Left renal cortex interstitium (tissue), 4 donors: Measurements from ENCODE around the gene HNRNPL. TPM values are rescaled to one million over a fixed set of nuclear protein-coding genes. Genes with fewer than 3 reads are reported as not detected.
"Not testable (repeated sequence)": the region's sequence is repeated elsewhere in the genome, so short reads cannot be mapped to it uniquely, and the experiment has no call there.

ENCODE experiments used
- DNase-seq, 4 donors: peaks; one replicate each; pipeline ENCODE4 v3.0.0-alpha.2; 2013; ENCODE audit warnings: low read depth in 4 of 4, low spot score in 2 of 4, missing footprints in 1 of 4
- polyA plus RNA-seq, 4 donors: library from polyadenylated mRNA; unstranded; fragments of 120-200 nt; gene quantifications; one replicate each; pipeline ENCODE4 v1.2.1, GENCODE V29; 2013; ENCODE audit not compliant: insufficient read length in 4 of 4

The HNRNPL gene
- polyA plus RNA-seq, 4 donors, result 434 to 500 (median 466) TPM

DNA sequence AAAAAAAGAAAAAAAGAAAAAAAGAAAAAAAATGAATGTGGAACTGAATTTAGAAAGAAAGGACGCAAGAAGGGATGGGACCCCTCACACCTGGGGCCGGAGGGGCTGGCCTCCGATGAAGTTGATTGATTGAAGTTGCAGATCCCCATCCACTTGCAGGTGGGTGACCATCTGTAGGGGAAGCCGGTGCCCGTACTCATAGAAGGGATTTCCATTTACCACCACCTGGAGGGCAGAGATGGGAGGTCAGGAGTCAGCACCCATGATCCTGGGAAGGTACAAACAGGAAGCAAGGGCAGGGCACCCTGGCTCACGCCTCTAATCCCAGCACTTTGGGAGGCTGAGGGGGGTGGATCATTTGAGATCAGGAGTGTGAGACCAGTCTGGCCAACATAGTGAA is 43.4 kb downstream of the HNRNPL start:
- DNase-seq, result no peak

- DNase-seq, result no peak
Measured at GRCh38 chr19:38805180-38805579, 44.6 kb downstream of the HNRNPL start.

DNA sequence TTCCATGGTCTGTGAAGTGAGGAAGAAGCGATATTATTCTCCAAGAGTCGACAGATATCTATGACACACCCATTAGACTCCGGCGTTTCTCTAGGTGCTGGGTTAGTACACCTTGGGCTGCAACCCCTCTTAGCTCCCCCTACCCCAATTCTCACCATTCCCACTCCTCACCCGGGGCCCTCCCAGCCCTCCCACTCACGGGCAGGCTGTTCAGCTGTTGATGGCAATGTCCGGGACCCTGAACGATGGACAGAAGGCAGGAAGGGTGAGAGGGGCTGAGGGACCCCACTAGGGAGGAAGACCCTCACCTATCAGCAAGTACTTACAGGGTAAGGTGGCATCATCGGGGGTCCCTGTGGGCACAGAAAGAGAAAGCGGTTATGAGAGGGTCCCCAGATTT is 46.2 kb downstream of the HNRNPL start:
- DNase-seq, result no peak

- no peak for DNase-seq
Measured at GRCh38 chr19:38801359-38802095, 48.3 kb downstream of the HNRNPL start.

DNA sequence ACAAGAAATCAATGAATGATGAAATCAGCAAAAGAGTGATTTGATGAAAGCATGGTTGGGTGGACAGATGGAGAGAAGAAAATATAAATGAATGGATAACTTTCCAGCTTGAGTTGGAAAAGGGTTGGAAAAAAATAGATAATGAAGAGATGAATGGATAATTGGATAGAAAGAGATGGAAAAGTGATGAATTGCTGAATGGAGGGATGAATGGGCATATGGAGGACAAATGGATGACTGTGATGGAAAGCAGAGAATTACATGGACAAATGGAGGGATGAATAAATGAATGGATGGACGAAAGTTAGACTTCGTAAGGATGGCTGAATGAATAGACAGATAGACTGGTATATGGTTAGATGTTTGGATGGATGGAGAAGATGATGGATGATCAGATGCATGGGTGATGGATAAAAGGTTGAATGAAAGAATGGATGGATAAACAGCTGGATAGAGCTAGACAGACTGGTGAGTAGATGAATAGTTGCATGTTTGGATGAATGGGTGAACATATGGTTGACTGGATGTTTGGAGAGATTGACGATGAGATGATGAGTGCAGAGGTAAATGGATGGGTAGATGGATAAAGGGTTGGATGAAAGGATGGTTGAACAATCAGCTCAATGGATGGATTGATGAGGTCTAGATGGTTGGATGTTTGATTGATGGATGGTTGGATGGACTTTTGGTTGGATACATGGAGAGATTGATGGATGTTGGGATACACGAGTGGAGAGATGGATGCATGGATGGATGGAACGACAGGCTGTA is 49.0 kb downstream of the HNRNPL start:
- DNase-seq, result no peak

DNA sequence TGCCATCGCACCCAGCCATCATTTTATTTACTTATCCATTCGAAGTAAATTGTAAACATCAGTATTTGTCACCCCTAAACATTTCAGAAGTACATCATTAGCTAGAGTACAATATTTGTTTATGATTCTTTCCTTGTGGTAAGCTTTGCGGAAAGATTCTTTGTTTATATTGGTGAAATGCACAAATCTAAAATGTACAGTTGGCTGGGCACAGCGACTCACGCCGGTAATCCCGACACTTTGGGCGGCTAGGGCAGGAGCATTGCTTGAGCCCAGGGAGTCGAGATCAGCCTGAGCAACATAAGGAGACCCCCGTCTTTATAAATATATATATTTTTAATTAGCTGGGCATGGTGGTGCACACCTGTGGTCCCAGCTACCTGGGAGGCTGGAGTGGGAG is 50.7 kb downstream of the HNRNPL start:
- no peak for DNase-seq

DNA sequence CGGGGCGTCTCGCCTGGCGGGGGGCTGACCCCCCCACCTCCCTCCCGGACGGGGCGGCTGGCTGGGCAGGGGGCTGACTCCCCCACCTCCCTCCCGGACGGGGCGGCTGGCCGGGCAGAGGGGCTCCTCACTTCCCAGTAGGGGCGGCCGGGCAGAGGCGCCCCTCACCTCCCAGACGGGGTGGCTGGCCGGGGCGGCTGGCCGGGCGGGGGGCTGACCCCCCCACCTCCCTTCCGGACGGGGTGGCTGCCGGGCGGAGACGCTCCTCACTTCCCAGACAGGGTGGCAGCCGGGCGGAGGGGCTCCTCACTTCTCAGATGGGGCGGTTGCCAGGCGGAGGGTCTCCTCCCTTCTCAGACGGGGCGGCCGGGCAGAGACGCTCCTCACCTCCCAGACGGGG is 52.0 kb downstream of the HNRNPL start:
- DNase-seq, result not testable (repeated sequence)

DNA sequence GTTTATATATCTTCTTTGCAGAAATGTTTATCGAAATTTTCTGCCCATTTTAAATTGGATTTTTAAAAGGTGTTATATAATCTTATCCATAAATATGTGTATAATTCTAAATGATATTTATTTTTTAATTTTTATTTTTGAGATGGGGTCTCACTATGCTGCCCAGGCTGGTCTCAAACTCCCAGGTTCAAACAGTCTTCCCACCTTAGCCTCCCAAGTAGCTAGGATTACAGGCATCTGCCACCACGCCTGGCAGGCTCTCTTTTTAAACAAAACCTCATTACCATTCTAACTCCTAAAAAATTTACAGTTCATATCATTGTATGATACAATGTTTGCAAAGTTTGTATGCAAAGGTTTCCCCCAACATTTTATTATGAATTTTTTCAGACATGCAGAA is 53.6 kb downstream of the HNRNPL start:
- no peak for DNase-seq

DNA sequence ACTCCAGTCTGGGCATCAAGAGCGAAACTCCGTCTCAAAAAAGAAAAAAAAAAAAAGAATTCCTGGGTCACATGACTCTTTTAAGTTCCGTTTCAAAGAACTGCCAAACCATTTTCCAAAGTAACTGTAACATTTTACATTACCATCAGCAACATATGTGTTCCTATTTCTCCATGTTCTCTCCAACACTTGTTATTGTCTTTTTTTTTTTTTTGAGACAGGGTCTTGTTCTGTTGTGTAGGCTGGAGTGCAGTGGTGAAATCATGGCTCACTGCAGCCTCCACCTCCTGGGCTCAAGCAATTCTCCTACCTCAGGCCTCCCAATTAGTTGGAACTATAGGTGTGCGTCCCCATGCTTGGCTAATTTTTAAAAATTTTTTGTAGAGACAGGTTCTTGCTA is 54.2 kb downstream of the HNRNPL start:
- no peak for DNase-seq

- DNase-seq, result no peak
Measured at GRCh38 chr19:38793671-38794070, 56.1 kb downstream of the HNRNPL start.

GRCh38 chr19:38793177-38793576 is 56.6 kb downstream of the HNRNPL start:
- no peak for DNase-seq

DNA sequence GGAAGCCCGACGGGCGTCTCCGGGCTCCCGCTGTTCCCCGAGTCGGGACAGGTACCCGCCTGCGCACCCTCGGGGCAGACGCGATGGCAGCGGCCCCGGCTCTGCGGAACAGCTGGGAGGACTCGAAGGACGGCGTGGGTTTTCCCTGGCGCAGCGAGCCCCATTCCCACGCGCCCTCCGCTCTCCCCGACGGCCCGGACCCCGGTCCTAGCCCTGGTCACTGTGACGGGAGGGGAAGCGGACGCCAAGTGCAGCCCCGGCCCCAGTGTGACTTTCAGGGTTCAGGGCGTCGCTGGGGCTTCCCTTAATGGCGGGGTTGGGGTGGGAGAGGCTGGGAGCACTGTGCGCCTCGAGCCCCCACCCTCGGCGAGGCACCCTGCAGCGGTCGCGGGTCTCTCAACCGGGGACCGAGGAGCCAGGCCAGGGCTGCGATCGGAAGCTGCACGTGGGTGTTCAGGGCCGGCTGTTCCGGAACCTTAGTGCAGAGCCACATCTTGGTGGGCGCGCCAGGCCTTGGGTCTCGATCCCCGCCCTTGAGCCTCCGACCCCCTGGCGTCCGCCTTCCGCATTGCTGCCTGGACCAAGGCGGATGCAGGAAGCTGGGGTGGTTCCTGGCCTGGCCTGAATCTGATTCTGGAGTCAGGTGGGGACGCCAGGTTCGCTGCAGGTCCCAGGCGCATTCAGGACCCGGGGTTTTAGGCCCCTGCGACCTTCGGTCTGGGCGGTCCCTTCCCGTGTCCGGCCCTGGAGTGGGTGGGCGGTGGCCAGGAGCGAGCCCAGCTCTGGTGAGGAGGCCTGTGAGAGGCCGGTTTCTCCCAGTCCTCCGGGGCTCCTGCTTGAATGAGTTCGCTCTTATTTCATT is 57.3 kb downstream of the HNRNPL start:
- no peak for DNase-seq

DNA sequence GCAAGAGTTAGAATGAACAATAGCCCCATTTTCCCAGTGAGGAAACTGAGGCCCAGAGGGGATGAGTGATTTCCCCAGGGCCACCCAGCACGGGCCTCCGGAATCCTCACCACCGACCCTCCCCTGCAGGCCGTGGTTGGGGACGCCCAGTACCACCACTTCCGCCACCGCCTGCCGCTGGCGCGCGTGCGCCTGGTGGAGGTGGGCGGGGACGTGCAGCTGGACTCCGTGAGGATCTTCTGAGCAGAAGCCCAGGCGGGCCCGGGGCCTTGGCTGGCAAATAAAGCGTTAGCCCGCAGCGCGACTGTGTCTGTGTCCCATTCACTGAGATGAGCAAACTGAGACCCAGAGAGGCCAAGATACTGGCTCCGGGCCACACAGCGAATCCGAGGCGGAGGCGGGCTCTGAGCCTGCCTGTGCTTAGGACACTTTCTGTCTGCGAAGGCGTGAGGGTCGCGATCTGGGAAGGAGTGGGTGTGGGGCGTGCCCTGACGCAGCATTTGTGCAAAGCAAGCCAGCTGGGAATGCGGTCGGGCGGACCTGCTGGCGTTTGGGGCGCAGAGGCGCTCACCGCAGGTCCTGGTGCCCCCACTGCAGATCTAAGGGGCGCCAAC is 58.2 kb downstream of the HNRNPL start:
- not testable (repeated sequence) for DNase-seq

- DNase-seq, result not testable (repeated sequence)
Measured at GRCh38 chr19:38790507-38791403, 59.0 kb downstream of the HNRNPL start.

DNA sequence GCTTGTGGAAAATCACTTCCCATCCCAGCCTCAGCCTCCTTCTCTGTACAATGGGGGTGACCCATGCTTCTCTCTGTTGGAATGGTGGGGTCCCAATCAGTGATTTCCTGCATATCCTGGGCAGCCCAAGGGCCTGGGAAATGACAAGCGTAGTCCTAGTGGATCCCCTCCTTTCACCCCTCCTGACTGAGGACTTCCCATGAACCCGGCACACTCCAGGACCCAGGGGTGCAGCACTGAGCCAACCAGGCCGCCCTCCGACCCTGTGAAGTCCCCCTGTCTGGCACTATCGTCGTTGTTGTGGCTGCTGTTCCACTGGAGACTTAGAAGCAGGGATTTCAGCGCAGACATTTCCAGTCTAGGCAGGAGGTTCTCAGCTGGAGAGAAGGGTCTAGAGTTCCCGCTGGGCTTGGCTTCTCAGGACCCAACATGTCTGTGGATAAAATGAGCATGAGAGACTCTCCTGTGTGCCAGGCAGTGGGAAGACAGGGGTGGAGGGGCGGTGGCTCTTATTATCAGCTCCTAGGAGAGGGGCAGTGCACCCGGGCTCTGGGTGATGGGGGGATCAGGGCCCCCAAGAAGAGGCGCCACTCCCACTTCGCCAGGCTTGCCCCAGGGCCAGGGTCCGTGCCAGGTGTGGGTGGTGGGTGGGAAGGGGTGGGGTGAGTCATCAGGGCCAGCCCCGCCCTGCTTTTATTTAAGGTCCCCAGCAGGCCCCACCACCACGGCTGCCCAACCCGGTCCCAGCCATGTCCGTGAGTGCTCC is 61.1 kb downstream of the HNRNPL start, which contains the start of gene LGALS7B:
TSS of gene LGALS7B (plus strand) at position 723 of the 766 bp plus-strand sequence. CDS start at position 750, 27 bp downstream.
- DNase-seq, result no peak

GRCh38 chr19:38786572-38787265 is 63.1 kb downstream of the HNRNPL start:
- no peak for DNase-seq
